HepG2 (cell line): ENCODE results near the gene ST7L. TPM values are rescaled to one million over a fixed set of nuclear protein-coding genes. Genes with fewer than 3 reads are reported as not detected.

Source experiments
- AHDC1 ChIP-seq: sonication (generic); formaldehyde crosslinking; IDR thresholded peaks from 2 replicates; pipeline ENCODE4 v1.5.1; 2020; ENCODE audit warnings: mild to moderate bottlenecking, missing genetic modification reagents, borderline replicate concordance
- EED ChIP-seq: sonication (generic); formaldehyde crosslinking; IDR thresholded peaks from 2 replicates; pipeline ENCODE4 v1.5.0; 2020; ENCODE audit warnings: mild to moderate bottlenecking, missing genetic modification reagents
- HIC2 ChIP-seq: sonication (generic); formaldehyde crosslinking; IDR thresholded peaks from 2 replicates; pipeline ENCODE4 v1.9.0; 2022; ENCODE audit warnings: low read depth, missing genetic modification reagents
- JDP2 ChIP-seq: sonication (generic); formaldehyde crosslinking; IDR thresholded peaks from 2 replicates; pipeline ENCODE4 v1.8.1; 2022; ENCODE audit warnings: missing genetic modification reagents, borderline replicate concordance
- NCOA1 ChIP-seq: sonication (generic); formaldehyde crosslinking; IDR thresholded peaks from 2 replicates; pipeline ENCODE4 v1.9.0; 2021; ENCODE audit warnings: missing genetic modification reagents
- ZC3H13 ChIP-seq: sonication (generic); formaldehyde crosslinking; IDR thresholded peaks from 2 replicates; pipeline ENCODE4 v1.8.1; 2023; ENCODE audit warnings: mild to moderate bottlenecking, missing genetic modification reagents, moderate library complexity
- ZKSCAN5 ChIP-seq: sonication (generic); formaldehyde crosslinking; IDR thresholded peaks from 2 replicates; pipeline ENCODE4 v1.5.1; 2020; ENCODE audit warnings: mild to moderate bottlenecking, missing genetic modification reagents
- ZNF101 ChIP-seq: sonication (generic); formaldehyde crosslinking; IDR thresholded peaks from 2 replicates; pipeline ENCODE4 v1.4.0; 2020; ENCODE audit warnings: mild to moderate bottlenecking, low read depth, missing genetic modification reagents, borderline replicate concordance
- ZNF451 ChIP-seq: sonication (generic); formaldehyde crosslinking; IDR thresholded peaks from 2 replicates; pipeline ENCODE4 v1.5.0; 2020; ENCODE audit warnings: mild to moderate bottlenecking, missing genetic modification reagents
- ZNF615 ChIP-seq: sonication (generic); formaldehyde crosslinking; IDR thresholded peaks from 2 replicates; pipeline ENCODE4 v1.5.0; 2020; ENCODE audit warnings: mild to moderate bottlenecking, missing genetic modification reagents, borderline replicate concordance
- ZNF644 ChIP-seq: IDR thresholded peaks from 2 replicates; pipeline ENCODE4 v1.6.1; 2016; ENCODE audit warnings: low read depth
- ZNF672 ChIP-seq: sonication (generic); formaldehyde crosslinking; IDR thresholded peaks from 2 replicates; pipeline ENCODE4 v1.8.1; 2022; ENCODE audit warnings: missing genetic modification reagents
- ZSCAN31 ChIP-seq: sonication (generic); formaldehyde crosslinking; IDR thresholded peaks from 2 replicates; pipeline ENCODE4 v1.5.0; 2020; ENCODE audit warnings: low read depth, mild to moderate bottlenecking, missing genetic modification reagents
- polyA plus RNA-seq, 8 experiments: library from polyadenylated mRNA; depleted of rRNA in 3 of 8; stranded (reverse) in 7 of 8; unstranded in 1 of 8; fragments of >200 nt; fragmentation: Illumina TruSeq in 4 of 8; extraction: Trizol in 4 of 8; gene quantifications; 2 replicates each; pipeline versions ENCODE4 v1.2.1 to v1.2.3, GENCODE V29; 2011 to 2016; ENCODE audit warnings: low read depth in 4 of 8, missing spikeins in 1 of 8, mixed read lengths in 1 of 8; ENCODE audit not compliant: insufficient read depth in 1 of 8
- total RNA-seq, 5 experiments: library from RNA; depleted of rRNA; stranded (reverse); fragments of >200 nt; fragmentation: Illumina TruSeq; extraction: Trizol; gene quantifications; 2 replicates each; pipeline ENCODE4 v1.2.3, GENCODE V29; 2016; ENCODE audit warnings: low read depth in 1 of 5
- TF ChIP-seq, protein P1 (sequence below): sonication (generic); formaldehyde crosslinking; IDR thresholded peaks from 2 replicates; pipeline ENCODE4 v1.4.0; 2020; ENCODE audit warnings: mild to moderate bottlenecking, missing genetic modification reagents
- TF ChIP-seq, protein P2 (sequence below): conservative IDR thresholded peaks from 2 replicates; pipeline ENCODE4 v1.6.1; 2018; ENCODE audit warnings: missing genetic modification reagents

The ST7L gene
- total and polyA plus RNA-seq, 2 of the 13 experiments (the other 11 are each of a cell fraction or from before 2014, with no cell fraction given): 8.6 to 19.9 TPM

DNA sequence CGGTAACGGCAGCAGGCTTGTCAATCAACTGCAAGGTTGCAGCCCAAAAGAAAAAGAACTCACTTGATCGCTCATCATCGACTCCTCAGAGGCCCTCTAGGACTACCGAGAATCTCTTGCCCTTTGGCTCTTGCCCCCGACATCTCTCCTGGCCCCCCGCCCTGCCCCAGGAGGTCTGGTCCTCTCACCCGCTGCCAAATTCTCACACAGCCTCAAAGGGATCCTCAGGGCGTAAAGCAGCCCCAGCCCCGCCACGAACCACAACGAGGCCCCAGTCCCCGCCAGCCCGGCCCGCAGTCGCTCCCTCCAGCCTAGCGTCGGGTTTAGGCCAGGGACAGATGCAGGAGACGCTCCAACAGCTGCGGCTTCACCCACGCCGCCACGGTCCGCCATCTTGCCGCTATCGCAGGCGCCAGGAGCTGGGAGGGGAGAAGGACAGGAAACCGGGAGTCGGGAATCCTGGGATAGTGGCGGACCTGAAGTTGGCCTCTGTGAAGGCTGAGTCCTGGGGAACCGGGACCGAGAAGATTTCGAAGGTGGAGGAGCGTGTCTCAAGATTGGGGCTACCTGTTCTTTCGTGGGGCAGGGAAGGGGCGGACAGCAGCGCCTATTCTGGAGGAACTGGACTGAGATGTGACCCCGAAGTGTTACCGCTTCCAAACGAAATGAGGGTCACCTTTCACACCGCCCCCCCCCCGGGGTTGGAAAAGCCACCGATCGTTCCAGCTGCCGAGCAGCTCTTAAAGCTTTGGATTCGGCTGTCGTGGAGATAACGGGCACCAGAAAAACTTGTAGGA, at the start of gene ST7L (continued):
- TF ChIP-seq, protein P1, sequence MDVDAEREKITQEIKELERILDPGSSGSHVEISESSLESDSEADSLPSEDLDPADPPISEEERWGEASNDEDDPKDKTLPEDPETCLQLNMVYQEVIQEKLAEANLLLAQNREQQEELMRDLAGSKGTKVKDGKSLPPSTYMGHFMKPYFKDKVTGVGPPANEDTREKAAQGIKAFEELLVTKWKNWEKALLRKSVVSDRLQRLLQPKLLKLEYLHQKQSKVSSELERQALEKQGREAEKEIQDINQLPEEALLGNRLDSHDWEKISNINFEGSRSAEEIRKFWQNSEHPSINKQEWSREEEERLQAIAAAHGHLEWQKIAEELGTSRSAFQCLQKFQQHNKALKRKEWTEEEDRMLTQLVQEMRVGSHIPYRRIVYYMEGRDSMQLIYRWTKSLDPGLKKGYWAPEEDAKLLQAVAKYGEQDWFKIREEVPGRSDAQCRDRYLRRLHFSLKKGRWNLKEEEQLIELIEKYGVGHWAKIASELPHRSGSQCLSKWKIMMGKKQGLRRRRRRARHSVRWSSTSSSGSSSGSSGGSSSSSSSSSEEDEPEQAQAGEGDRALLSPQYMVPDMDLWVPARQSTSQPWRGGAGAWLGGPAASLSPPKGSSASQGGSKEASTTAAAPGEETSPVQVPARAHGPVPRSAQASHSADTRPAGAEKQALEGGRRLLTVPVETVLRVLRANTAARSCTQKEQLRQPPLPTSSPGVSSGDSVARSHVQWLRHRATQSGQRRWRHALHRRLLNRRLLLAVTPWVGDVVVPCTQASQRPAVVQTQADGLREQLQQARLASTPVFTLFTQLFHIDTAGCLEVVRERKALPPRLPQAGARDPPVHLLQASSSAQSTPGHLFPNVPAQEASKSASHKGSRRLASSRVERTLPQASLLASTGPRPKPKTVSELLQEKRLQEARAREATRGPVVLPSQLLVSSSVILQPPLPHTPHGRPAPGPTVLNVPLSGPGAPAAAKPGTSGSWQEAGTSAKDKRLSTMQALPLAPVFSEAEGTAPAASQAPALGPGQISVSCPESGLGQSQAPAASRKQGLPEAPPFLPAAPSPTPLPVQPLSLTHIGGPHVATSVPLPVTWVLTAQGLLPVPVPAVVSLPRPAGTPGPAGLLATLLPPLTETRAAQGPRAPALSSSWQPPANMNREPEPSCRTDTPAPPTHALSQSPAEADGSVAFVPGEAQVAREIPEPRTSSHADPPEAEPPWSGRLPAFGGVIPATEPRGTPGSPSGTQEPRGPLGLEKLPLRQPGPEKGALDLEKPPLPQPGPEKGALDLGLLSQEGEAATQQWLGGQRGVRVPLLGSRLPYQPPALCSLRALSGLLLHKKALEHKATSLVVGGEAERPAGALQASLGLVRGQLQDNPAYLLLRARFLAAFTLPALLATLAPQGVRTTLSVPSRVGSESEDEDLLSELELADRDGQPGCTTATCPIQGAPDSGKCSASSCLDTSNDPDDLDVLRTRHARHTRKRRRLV (CRISPR knock-in tag): 0 out of 2 replicates have a peak, but pooled peaks have one; percentile 11
- TF ChIP-seq ZNF101 (no peak), ZC3H13 (CRISPR knock-in tag) (no peak), EED (no peak), AHDC1 (CRISPR knock-in tag) (no peak), ZKSCAN5 (CRISPR knock-in tag) (no peak), ZNF672 (CRISPR knock-in tag) (no peak), ZNF451 (no peak), ZNF644 (CRISPR knock-in tag) (0 out of 2 replicates have a peak, but pooled peaks have one; percentile 17), NCOA1 (no peak), ZNF615 (CRISPR knock-in tag) (no peak), ZSCAN31 (no peak; the same call in 1 of the 2 replicates), JDP2 (no peak), HIC2 (CRISPR knock-in tag) (no peak)
- TF ChIP-seq, protein P2, sequence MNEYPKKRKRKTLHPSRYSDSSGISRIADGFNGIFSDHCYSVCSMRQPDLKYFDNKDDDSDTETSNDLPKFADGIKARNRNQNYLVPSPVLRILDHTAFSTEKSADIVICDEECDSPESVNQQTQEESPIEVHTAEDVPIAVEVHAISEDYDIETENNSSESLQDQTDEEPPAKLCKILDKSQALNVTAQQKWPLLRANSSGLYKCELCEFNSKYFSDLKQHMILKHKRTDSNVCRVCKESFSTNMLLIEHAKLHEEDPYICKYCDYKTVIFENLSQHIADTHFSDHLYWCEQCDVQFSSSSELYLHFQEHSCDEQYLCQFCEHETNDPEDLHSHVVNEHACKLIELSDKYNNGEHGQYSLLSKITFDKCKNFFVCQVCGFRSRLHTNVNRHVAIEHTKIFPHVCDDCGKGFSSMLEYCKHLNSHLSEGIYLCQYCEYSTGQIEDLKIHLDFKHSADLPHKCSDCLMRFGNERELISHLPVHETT (CRISPR knock-in tag): no peak
